Left hindlimb (tissue), 1 donor: ENCODE measurements around the gene DOCK3.
"Not testable (repeated sequence)": the region's sequence is repeated elsewhere in the genome, so short reads cannot be mapped to it uniquely, and the experiment has no call there.

ENCODE experiments used
- DNase-seq: peaks from one replicate; pipeline ENCODE4 v3.0.0-alpha.2; 2018

DOCK3 gene

DNA sequence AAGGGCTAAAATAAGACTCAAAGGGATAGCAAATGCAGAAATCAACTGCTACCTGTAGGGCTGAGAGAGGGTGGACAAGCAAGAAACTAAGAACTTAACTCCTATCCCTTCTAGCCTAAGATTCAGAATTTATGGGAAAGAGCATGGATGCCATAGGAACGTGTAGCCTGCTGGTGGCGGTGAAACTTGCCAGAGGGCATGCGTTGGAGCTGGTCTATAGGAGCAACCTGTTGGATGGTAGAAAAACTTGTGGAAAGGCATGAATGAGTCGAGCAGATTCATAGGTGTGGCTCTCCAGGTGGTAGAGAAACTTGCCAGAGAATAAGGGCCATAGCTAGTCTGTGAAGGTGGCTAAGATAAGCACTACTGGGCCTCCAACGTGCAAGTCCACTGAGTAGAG, 137.2 kb downstream of the DOCK3 start:
- DNase-seq: no peak

DNA sequence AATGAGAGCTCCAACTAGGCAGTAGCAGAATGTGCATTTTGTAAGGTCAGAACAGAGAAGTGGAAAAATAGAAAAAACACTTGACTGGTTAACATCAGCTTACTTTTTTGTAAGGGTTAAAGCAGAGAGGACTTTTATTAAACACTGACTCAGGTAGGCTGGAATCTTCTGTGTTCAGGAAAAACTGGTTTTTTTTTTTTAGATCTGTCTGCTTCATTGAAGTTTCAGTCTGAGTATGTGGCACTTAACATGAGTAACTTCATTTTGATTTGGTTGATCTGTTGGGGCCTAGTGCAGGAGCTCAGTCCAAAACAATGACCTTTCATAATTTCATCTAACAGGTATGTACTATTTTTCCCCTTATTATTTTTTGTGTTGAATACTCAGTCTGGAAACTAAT, 141.1 kb downstream of the DOCK3 start:
- no peak for DNase-seq

DNA sequence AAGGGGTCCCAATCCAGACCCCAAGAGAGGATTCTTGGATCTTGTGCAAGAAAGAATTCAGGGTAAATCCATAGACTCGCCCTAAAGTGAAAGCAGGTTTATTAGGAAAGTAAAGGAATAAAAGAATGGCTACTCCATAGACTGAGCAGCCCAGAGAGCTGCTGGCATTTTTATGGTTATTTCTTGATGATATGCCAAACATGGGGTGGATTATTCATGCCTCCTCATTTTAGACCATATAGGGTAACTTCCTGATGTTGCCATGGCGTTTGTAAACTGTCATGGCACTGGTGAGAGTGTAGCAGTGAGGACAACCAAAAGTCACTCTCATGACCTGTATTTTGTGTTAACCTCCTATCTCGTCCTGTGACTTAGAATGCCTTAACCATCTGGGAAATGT, 142.2 kb downstream of the DOCK3 start:
- no peak for DNase-seq

DNA sequence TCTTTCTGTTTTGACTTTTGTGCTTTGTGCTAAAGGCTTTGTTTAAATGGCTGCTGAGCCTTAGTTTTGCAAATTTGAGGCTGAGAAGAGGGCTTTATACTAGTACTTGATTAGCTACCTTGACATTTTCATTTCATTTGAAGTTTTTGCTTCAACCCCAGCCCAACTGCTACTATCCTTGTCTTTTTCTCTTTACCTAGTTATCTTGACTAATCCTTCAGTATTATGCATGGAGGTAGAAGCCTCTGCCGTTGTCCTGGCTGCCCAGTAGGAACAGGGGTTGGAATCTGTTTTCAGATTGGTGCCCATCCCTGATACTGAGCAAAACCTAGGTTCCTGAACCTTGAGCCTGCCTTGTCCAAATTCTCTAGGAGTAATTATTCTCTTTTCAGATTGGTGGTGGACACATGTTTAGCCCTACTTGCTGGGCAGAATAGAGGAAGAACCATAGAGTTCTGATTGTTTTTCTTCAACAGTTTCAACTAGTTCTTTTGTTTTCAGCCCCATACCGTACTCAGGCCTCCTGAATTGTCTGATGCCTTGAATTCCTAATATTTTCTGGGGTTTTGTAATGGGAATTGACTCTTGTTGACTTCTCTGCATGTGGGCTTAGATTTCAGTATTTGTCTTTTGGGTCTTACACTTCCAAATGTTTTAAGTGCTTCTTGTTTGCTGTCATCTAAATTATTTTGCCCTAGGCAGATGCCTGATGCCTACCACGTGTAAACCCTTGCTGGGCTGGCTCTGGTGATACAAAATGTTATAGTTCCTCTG, 143.2 kb downstream of the DOCK3 start:
- no peak for DNase-seq

DNA sequence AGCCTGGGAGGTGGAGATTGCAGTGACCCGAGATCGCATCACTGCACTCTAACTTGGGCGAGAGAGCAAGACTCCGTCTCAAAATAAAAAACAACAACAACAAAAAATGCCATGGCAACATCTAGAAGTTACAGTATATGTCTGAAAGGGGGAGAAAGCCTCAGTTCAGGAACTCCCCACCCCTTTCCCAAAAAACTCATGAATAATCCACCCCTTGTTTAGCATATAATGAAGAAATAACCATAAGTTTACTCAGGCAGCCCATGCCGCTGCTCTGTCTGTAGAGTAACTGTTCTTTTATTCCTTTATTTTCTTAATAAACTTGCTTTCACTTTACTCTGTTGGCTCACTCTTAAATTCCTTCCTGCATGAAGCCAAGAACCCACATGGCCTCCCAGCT, 145.2 kb downstream of the DOCK3 start:
- DNase-seq: no peak

DNA sequence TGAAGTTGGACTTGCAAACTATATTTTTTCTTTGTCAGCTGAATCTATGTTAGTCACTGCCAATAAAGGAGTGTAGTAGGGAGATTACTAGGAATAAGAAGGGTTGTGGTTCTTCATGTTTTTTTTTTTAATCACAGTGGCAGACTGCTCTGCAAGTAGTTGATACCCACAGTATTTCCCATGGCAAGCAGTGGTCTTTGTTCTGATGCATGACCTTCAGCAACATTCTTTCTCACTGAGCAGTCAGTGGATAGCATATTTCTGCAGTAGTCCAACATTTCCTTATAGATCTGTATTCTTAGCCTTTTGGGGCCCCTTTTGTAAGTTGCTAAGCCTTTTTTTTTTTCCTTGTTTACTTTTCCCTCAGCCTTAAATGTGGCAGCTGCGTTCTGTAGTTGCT, 151.1 kb downstream of the DOCK3 start:
- no peak for DNase-seq

DNA sequence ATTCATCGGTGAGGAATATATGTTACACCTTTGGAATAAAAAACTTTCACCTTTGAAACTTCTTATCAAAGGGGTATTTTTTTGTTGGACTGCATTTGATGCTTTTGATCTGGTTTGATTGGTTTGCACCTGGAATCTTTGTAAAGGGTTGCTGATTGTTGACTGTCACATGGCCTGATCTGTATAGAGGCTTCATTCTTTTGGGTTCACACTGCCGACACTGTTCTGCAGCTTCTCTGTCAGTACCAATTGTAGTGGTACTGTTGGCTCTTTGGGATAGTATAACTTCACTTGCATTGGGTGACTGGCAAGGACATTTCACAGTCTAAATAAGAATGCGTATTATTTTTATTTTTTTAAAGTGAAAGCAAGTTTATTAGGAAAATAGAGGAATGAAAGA, 155.7 kb downstream of the DOCK3 start:
- DNase-seq: no peak

DNA sequence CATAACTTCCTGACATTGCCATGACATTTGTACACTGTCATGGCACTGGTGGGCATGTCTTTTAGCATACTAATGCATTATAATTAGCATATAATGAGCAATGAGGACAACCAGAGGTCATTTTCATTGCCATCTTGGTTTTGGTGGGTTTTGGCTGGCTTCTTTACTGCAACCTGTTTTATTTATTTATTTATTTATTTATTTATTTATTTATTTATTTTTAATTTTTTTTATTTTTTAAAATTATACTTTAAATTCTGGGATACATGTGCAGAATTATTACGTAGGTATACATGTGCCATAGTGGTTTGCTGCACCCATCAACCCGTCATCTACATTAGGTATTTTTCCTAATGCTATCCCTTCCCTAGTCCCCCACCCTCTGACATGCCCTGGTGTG, 156.3 kb downstream of the DOCK3 start:
- not testable (repeated sequence) for DNase-seq

DNA sequence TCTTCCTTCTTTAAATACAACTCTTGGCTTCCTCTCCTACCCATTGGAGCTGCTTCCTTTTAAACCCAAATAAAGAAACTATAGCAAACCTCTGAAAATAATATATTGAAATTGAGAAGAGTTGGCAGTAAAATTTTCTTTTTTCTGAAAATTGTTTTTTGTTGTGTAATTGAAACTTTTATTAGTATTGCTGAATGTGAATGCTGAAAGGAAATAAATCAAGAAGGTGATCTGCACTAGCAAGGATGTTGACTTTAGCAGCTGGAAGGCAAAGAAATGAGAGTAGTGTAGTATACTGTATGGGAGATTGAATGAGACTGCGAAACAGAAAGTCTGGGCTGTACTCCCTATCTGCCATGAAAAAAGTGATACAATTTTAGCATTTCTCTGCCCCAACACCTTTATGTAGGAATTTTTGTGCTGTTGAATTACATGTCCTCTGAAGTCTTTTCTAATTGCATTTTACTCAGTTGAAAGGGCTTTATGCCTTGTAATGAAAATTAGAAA, 166.3 kb downstream of the DOCK3 start:
- DNase-seq: no peak

DNA sequence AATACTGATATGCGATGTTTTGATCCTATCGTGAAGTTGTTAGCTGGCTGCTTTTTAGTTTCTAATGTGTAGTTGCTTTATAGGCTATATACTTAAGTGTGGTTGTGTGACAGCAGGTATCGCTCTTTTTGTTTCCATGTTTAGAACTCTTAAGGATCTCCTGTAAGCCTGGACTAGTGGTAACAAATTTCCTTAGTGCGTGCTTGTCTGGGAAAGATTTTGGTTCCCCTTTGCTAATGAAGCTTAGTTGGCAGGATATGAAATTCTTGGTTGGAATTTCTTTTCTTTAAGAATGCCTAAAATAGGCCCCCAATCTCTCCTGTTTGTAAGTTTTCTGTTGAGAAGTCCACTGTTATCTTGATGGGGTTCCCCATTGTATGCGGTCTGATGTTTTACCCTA, 173.6 kb downstream of the DOCK3 start:
- DNase-seq: no peak

DNA sequence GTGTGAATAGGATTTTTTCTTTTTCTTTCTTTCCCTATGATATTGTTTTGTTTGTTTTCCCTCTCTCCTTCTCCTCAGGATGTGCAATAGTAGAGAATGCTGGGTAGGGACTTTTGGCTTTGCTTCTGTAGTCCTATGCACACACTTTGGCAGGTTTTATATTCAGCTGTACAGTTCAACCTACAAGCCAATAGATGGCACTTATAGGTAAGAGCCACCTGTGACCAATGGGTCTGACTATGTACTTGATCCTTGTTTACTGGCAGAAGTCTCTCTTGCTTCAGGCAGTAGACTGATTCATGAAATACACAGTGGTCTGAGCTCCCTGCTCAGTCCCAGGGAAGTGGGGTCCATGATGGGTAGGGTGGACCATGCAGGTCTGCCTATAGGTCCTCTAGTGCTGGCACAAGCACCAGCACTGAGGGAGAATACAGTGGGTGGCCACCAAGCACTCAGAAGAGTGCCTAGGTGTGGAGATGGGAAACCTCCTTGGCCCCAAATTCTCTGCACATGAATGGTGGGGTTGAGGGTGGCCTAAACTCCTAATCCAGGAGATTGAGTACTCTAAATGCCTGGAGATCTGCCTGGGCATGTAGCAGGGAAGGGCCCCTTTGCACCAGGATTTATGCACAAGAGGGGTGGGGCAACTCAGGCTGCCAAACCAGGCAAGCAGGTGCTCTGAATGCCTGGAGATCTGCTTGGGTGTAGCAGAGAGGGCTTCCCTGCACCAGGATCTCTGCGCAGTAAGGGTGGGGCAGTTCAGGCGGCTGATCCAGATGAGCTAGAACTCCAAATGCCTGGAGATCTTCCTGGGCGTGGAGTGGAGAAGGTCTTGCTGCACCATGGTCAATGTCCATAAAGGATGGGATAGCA, 176.1 kb downstream of the DOCK3 start:
- DNase-seq: no peak

DNA sequence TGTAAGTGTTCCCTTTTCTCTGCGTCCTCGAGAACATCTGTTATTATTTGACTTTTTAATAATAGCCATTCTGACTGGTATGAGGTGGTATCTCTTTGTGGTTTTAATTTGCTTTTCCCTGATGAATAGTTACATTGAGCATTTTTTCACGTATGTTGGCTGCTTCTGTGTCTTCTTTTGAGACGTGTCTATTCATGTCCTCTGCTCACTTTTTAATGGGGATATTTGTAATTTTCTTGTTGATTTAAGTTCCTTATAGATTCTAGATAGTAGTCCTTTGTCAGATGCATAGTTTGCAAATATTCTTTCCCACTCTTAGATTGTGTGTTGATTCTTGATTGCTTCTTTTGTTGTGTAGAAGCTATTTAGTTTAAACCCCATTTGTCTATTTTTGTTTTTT, 179.2 kb downstream of the DOCK3 start:
- DNase-seq: no peak

DNA sequence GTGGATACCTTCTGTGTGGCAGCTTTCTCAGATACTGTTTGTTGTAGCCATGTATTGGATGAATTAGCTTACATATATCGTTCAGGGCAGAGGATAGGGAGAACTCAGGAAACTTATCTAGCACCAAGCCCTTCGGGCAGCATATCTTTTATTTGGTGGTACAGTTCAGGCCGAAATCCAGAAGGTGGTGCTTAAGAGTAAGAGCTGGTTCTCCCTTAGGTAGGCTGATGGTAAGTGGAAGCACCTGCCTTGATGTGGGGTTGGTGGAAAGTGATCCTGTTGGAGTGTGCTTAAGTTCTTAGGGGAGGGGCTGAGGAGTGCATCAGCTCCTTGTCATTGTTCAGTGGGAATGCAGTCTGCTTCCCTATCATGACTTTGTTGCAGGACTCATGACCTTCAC, 187.5 kb downstream of the DOCK3 start:
- no peak for DNase-seq

DNA sequence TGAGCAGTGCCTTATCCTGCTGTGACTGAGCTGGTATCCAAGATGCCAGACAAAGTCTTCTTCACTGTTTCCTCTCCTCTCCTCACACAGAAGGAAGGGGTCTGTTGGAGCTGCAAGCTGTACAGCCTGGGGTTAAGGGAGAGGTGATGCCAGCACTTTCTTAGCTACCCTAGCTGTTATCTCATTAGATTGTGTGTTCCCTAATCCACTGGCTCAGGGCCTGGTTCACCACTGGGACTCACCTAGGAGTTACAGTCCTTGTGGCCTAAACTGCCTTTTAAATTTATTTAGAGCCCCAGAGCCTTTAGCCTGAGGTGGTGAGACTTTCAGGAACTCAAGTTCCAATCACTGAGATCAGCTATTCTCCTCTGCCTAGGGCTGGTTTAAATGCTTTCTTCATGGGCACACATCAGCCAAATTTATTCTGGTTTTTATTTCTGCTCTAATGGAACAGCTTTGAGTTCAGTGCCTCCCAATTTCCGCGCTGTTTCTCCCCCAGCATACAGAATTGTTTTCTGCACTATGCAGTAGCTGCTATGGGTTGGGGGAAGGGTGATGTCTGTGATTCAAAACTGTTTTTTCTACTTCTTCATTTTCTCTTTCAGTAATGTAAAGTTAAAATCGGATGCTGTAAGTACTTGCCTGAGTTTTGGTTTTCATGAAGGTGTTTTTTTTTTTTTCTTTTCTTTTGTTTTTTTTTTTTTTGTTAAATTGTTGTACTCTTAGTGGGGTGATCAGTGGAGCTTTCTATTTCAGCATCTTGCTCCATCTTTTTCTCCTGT, 198.8 kb downstream of the DOCK3 start:
- no peak for DNase-seq

DNA sequence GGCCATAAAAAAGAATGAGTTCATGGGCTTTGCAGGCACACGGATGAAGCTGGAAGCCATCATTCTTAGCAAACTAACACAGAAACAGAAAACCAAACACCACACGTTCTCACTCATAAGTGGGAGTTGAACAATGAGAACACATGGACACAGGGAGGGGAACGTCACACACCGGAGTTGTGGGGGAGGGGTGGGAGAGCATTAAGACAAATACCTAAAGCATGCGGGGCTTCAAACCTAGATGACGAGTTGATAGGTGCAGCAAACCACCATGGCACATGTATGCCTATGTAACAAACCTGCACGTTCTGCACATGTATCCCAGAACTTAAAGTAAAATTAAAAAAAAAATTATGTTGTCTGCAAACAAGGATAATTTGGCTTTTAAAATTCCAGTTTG, 200.1 kb downstream of the DOCK3 start:
- not testable (repeated sequence) for DNase-seq

DNA sequence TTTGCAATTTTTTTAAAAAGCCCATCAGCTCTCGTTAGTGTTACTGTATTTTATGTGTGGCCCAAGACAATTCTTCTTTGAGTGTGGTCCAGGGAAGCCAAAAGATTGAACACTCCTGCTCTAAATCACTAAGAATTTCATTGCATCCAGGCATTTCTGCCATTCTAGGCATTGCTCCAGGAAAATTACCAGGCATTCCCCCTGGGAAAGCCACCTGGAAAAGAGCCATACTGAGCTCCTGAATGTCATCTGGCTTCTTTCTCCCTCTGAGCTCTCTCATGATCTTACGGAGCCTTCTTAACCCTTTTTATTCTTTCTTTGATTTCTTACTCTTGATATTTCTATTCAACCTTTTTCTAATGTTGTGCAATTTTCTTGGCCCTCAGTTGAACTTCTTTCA, 202.2 kb downstream of the DOCK3 start:
- no peak for DNase-seq

DNA sequence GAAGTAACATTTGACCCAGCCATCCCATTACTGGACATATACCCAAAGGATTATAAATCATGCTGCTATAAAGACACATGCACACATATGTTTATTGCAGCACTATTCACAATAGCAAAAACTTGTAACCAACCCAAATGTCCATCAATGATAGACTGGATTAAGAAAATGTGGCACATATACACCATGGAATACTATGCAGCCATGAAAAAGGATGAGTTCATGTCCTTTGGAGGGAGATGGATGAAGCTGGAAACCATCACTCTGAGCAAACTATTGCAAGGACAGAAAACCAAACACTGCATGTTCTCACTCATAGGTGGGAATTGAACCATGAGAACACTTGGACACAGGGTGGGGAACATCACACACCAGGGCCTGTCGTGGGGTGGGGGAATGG, 208.0 kb downstream of the DOCK3 start:
- DNase-seq: not testable (repeated sequence)

DNA sequence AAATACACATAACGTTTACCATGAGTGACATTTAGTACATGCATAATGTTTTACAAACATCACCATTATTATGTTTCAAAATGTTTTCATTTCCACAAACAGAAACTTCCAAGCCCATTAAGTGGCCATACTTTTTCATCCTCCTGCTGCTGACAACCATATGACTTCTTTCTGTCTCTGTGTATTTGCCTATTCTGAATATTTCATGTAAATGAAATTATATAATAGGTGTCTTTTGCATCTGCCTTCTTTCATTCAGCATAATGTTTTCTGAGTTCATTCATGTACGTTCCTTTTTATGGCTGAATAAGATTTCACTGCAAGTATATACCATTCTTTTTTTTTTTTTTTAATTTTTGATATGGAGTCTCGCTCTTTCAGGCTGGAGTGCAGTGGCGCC, 209.0 kb downstream of the DOCK3 start:
- no peak for DNase-seq

DNA sequence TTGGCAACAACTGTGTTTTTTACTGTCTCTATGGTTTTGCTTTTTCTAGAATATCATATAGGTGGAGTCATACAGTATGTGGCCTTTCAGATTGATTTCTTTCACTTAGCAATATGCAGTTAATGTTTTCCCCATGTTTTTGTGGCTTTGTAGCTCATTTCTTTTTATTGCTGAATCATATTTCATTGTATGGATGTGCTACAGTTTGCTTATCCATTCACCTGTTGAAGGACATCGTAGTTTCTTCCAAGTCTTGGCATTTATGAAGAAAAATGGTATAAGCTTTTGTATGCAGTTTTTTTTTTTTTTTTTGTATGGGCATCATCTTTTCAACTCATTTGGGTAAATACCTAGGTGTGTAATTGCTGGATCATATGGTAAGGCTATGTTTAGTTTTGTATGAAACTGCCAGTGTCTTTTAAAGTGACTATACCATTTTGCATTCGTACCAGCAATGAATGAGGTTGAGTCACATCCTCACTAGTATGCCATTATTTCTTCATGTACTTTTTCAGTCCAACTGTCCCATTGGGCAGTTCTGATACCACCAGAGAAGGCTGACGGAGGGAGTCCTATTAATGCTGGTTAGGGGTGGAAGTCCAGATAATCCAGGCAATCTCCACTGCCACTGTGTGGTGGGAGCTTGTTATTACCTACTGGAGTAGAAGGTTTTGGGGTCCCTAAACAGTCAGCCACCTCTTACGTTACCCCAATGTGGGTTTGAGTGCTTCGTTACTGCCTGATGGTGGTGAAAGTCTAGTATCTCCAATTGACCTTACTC, 210.5 kb downstream of the DOCK3 start:
- peak; percentile 22 for DNase-seq

DNA sequence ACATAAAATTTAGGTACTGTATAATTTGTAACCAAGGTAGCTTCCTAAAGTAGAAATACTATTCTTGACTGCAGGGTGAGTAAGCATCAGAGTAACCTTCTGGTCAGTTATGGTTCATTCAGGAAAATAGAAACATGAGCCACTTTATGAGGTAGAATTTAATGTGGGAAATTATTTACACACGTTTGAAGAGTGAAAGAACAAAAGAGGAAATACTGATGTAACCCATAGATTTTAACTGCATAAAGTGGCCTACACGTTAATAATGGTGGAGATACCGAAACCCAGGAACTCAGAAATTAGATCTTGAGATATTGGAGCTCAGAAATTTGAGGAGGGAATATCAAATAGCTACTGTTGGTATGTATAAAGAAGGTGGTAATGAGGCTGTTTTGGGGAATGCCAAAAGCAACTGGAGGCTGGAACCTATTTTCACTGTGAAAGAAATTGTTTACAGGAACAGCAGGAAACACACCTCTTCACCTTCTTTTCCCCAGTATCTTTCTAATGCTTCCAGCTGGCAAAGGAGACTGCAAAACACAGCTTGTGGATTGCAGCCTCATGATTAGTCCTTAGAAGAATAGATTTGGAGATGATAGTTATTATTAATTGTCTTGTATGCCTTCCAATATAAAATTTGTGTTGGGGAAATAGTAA, 216.1 kb downstream of the DOCK3 start:
- no peak for DNase-seq

DNA sequence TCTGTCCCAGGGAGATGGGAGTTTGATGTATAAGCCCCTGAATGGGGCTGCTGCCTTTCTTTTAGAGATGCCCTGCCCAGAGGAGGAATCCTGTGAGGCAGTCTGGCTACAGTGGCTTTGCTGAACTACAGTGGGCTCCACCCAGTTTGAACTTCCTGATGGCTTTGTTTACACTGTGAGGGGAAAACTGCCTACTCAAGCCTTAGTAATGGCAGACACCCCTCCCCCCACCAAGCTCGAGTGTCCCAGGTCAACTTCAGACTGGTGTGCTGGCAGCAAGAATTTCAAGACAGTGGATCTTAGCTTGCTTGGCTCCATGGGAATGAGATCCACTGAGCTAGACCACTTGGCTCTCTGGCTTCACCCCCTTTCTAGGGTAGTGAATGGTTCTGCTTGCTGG, 226.4 kb downstream of the DOCK3 start:
- DNase-seq: not testable (repeated sequence)

DNA sequence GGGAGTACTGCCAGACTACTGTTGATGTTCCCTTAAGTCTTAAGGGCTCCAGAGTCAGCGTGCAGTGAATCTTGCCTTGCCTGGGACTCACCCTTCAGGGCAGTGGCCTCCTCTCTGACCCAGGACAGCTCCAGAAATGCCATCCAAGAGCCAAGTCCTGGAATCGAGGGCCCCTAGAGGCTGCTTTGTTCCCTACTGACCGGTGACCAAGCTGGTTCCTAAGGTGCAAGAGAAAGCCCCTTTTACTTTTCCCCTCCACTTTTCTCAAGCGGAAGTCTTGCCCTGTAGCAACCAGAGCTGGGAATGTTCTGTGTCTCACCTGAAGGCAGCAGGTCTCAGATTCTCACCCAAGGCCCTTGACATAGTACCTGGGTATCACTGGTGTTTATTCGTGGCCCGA, 238.0 kb downstream of the DOCK3 start:
- no peak for DNase-seq
